ENCODE measurements around the gene UCP2.

The UCP2 gene, protein sequence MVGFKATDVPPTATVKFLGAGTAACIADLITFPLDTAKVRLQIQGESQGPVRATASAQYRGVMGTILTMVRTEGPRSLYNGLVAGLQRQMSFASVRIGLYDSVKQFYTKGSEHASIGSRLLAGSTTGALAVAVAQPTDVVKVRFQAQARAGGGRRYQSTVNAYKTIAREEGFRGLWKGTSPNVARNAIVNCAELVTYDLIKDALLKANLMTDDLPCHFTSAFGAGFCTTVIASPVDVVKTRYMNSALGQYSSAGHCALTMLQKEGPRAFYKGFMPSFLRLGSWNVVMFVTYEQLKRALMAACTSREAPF

GRCh38 chr11:73982595-73982989, at the start of gene UCP2:
Gene UCP2 (minus strand): TSS chr11:73982843. CDS start chr11:73978378, 4,465 bp downstream.
- DNase-seq (ENCODE audit: low spot score), result peak; percentile 71
- CTCF ChIA-PET, result no interaction called here
- no peak for TF ChIP-seq CTCF (conservative IDR thresholded peaks at IDR 0.05; ENCODE audit: low read depth)
- H3K27ac ChIP-seq, result peak within 1 kb of the TSS; percentile 90
- POLR2A ChIA-PET (ENCODE audit: low non-redundant PET), result no interaction called here

GRCh38 chr11:74030723-74031676, 48.4 kb upstream of the UCP2 start:
- ChIA-PET CTCF (no interaction called here), POLR2A (ENCODE audit: low non-redundant PET) (no interaction called here)
- no peak for DNase-seq (ENCODE audit: low spot score)
- H3K27ac ChIP-seq, result no peak overlapping the region
- no peak for TF ChIP-seq CTCF (conservative IDR thresholded peaks at IDR 0.05; ENCODE audit: low read depth)

DNA sequence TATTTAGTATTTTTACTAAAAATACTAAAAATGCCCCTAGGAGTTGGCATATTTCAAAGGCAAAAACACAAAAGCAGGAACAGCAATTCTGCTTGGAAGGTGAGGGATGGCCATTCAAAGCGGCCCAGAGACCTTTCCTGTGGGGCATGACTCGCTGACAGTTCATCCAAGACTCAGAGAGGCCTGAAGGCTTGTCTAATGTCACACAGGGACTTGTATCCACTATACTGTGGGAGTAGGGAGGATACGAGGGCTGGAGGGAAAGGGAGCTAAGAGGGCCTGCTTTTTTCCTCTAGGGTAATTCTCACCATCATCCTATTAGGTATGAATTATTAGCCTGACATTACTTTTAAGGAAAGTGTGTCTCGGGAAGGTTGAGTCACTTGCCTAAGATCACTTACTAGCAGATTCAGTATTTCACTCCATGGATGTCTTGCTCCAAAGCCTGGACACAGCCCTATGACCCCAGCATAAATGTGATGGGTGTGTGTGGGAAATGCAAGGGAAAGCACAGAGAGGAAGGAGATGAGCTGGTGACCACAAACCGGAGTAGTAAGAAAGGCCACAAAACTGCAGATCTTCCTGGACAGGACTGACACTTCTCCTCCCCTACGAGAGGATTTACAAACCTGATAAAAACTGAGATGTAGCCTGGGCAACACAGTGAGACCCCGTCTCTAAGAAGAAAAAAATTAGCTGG, 43.0 kb upstream of the UCP2 start:
- no peak overlapping the region for H3K27ac ChIP-seq
- peak; percentile 36 for DNase-seq (ENCODE audit: low spot score)
- CTCF ChIA-PET, result no interaction called here
- POLR2A ChIA-PET (ENCODE audit: low non-redundant PET), result no interaction called here
- no peak for TF ChIP-seq CTCF (conservative IDR thresholded peaks at IDR 0.05; ENCODE audit: low read depth)

GRCh38 chr11:74024261-74025029, 41.8 kb upstream of the UCP2 start:
- POLR2A ChIA-PET (ENCODE audit: low non-redundant PET), result no interaction called here
- TF ChIP-seq CTCF (conservative IDR thresholded peaks at IDR 0.05; ENCODE audit: low read depth), result no peak
- CTCF ChIA-PET, result no interaction called here
- no peak overlapping the region for H3K27ac ChIP-seq
- no peak for DNase-seq (ENCODE audit: low spot score)

GRCh38 chr11:74023276-74023675, 40.6 kb upstream of the UCP2 start:
- TF ChIP-seq CTCF (conservative IDR thresholded peaks at IDR 0.05; ENCODE audit: low read depth), result no peak
- ChIA-PET CTCF (no interaction called here), POLR2A (ENCODE audit: low non-redundant PET) (no interaction called here)
- DNase-seq (ENCODE audit: low spot score), result no peak
- H3K27ac ChIP-seq, result no peak overlapping the region

- POLR2A ChIA-PET (ENCODE audit: low non-redundant PET), result no interaction called here
- TF ChIP-seq CTCF (conservative IDR thresholded peaks at IDR 0.05; ENCODE audit: low read depth), result no peak
Observed at GRCh38 chr11:74022546-74022945, 39.9 kb upstream of the UCP2 start.

More at GRCh38 chr11:74022546-74022945, 39.9 kb upstream of the UCP2 start:
- H3K27ac ChIP-seq, result no peak overlapping the region
- CTCF ChIA-PET, result no interaction called here
- no peak for DNase-seq (ENCODE audit: low spot score)
